Activated CD4-positive, CD25-positive, alpha-beta regulatory T cell (primary cell): Measurements from ENCODE around the gene ADARB1.
A peak's percentile ranks its signal among the peaks of the same experiment; 100 is the strongest.

Experiments used
- DNase-seq, 4 experiments: peaks; one replicate each; lab custom pipeline; 2025; lab: John Stamatoyannopoulos, UW

The ADARB1 gene

GRCh38 chr21:45149021-45149420, 74.6 kb downstream of the ADARB1 start:
- no peak for DNase-seq

- no peak for DNase-seq
Measured at GRCh38 chr21:45150638-45151131, 76.3 kb downstream of the ADARB1 start.

- DNase-seq: no peak
Measured at GRCh38 chr21:45151445-45152160, 77.2 kb downstream of the ADARB1 start.

GRCh38 chr21:45152265-45152746, 77.9 kb downstream of the ADARB1 start:
- peak in 2 of 4 experiments; percentile 13 to 33 for DNase-seq

GRCh38 chr21:45153358-45154318, 79.3 kb downstream of the ADARB1 start:
- no peak for DNase-seq

- no peak for DNase-seq
Measured at GRCh38 chr21:45154511-45155508, 80.4 kb downstream of the ADARB1 start.

GRCh38 chr21:45155910-45156309, 81.5 kb downstream of the ADARB1 start:
- no peak for DNase-seq

GRCh38 chr21:45156459-45156858, 82.1 kb downstream of the ADARB1 start:
- DNase-seq: no peak

GRCh38 chr21:45157932-45158331, 83.6 kb downstream of the ADARB1 start:
- no peak for DNase-seq

GRCh38 chr21:45158491-45159423, 84.4 kb downstream of the ADARB1 start:
- DNase-seq: no peak

- no peak for DNase-seq
Measured at GRCh38 chr21:45160198-45160597, 85.8 kb downstream of the ADARB1 start.

GRCh38 chr21:45161038-45161945, 86.9 kb downstream of the ADARB1 start:
- DNase-seq: no peak

GRCh38 chr21:45162115-45162514, 87.7 kb downstream of the ADARB1 start:
- DNase-seq: no peak

- DNase-seq: no peak
Measured at GRCh38 chr21:45162809-45163208, 88.4 kb downstream of the ADARB1 start.

GRCh38 chr21:45163413-45164123, 89.2 kb downstream of the ADARB1 start:
- no peak for DNase-seq

GRCh38 chr21:45164124-45164511, 89.7 kb downstream of the ADARB1 start:
- no peak for DNase-seq

- no peak for DNase-seq
Measured at GRCh38 chr21:45164838-45165237, 90.5 kb downstream of the ADARB1 start.

- no peak for DNase-seq
Measured at GRCh38 chr21:45166931-45167330, 92.6 kb downstream of the ADARB1 start.

GRCh38 chr21:45167796-45168222, 93.4 kb downstream of the ADARB1 start:
- no peak for DNase-seq
